Stimulated activated CD4-positive, alpha-beta T cell treated with anti-CD3 and anti-CD28 coated beads, TNF-alpha, amount 100 ng/mL, for 4 hours (primary cell): ENCODE measurements around the gene YTHDC1.

Source experiments
- DNase-seq, 3 experiments: peaks; one replicate each; pipeline ENCODE4 v3.0.0-alpha.2; 2020; ENCODE audit warnings: low read depth in 3 of 3

The YTHDC1 gene

GRCh38 chr4:68359508-68359907 is 9.6 kb upstream of the YTHDC1 start:
- no peak for DNase-seq

- DNase-seq: no peak
These were observed 9.1 kb upstream of the YTHDC1 start for GRCh38 chr4:68358988-68359387.

- no peak for DNase-seq
These were observed 2.9 kb upstream of the YTHDC1 start for GRCh38 chr4:68352791-68353190.

- no peak for DNase-seq
These were observed 626 bp downstream of the YTHDC1 start for GRCh38 chr4:68349279-68349648.

GRCh38 chr4:68348577-68348976 is 1.3 kb downstream of the YTHDC1 start:
- no peak for DNase-seq

GRCh38 chr4:68347845-68348244 is 2.0 kb downstream of the YTHDC1 start:
- no peak for DNase-seq

GRCh38 chr4:68346461-68346860 is 3.4 kb downstream of the YTHDC1 start:
- no peak for DNase-seq

GRCh38 chr4:68344785-68345184 is 5.1 kb downstream of the YTHDC1 start:
- DNase-seq: no peak

- DNase-seq: no peak
These were observed 5.8 kb downstream of the YTHDC1 start for GRCh38 chr4:68344049-68344448.

GRCh38 chr4:68342134-68342533 is 7.8 kb downstream of the YTHDC1 start:
- no peak for DNase-seq

GRCh38 chr4:68338625-68339024 is 11.3 kb downstream of the YTHDC1 start:
- no peak for DNase-seq

- no peak for DNase-seq
These were observed 12.4 kb downstream of the YTHDC1 start for GRCh38 chr4:68337522-68337921.

GRCh38 chr4:68337004-68337403 is 12.9 kb downstream of the YTHDC1 start:
- no peak for DNase-seq

- DNase-seq: no peak
These were observed 13.4 kb downstream of the YTHDC1 start for GRCh38 chr4:68336530-68336929.

GRCh38 chr4:68326141-68326540 is 23.7 kb downstream of the YTHDC1 start:
- no peak for DNase-seq

- no peak for DNase-seq
These were observed 25.2 kb downstream of the YTHDC1 start for GRCh38 chr4:68324519-68325262.

GRCh38 chr4:68319040-68319439 is 30.9 kb downstream of the YTHDC1 start:
- DNase-seq: no peak

GRCh38 chr4:68316193-68316969 is 33.5 kb downstream of the YTHDC1 start:
- DNase-seq: no peak

GRCh38 chr4:68310651-68311247 is 39.1 kb downstream of the YTHDC1 start:
- DNase-seq: no peak

GRCh38 chr4:68304731-68305130 is 45.2 kb downstream of the YTHDC1 start:
- DNase-seq: no peak

GRCh38 chr4:68299492-68300457 is 50.1 kb downstream of the YTHDC1 start:
- DNase-seq: no peak

- DNase-seq: no peak
These were observed 52.8 kb downstream of the YTHDC1 start for GRCh38 chr4:68297137-68297536.
